ENCODE measurements around the gene ANP32A.
A peak's percentile ranks its signal among the peaks of the same experiment; 100 is the strongest.
"Not testable (repeated sequence)": the region's sequence is repeated elsewhere in the genome, so short reads cannot be mapped to it uniquely, and the experiment has no call there.

The ANP32A gene

DNA sequence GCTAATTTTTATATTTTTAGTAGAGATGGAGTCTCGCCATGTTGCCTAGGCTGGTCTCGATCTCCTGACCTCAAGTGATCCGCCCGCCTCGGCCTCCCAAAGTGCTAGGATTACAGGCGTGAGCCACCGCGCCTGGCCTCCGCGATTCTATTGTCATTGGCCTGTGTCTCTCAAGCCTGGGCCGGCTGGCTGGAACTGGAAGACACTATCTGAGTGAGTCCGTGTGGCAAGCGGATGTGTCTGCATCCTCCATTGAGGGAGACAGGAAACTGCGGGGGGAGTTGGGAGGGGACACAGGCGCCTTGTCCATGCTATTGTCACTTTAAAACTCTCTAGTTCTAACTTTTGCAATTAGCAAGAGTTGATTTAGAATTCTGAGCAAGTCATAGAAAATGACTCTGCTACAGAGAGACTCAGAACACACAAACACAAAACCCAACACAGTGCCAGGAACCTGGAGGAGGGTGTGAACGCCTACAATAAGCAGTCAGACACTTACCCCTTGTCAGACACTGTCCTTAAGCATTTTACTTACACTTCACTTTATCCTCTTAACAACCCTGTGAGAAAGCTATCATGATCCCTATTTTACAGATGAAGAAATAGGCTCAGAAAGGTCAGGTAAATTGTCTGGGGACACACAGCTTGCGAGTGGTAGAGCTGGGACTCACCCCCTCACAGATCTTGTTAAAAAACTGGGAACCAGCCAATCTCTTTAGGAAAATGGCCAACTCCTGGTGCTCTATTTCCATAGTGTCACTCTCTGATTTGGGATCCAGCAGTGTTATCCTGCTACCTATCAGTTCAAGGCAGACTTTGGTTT, 38.7 kb downstream of the ANP32A start:
- DNase-seq: peak in 2 of 5 donors; percentile 7 to 40

DNA sequence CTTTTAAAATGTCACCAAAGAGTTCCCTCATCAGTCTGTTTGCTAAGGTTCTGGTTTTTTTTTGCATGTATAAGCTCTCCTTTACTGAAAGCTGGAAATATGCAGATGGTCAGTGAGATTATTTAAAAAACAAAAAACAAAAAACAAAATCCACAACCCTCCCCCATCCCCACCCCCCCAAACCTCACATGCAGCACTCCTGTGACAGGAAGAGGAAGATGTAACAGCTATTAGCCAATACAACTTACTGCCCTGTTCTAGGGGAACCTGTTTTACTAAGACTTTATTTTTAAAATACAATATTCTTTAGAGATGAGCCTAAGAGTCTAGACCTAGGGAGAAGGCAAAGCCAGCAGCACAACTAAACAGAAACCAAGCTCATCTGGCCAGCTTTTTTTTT, 39.5 kb downstream of the ANP32A start:
- no peak for DNase-seq

GRCh38 chr15:68778876-68779275, 41.8 kb downstream of the ANP32A start:
- DNase-seq: no peak

DNA sequence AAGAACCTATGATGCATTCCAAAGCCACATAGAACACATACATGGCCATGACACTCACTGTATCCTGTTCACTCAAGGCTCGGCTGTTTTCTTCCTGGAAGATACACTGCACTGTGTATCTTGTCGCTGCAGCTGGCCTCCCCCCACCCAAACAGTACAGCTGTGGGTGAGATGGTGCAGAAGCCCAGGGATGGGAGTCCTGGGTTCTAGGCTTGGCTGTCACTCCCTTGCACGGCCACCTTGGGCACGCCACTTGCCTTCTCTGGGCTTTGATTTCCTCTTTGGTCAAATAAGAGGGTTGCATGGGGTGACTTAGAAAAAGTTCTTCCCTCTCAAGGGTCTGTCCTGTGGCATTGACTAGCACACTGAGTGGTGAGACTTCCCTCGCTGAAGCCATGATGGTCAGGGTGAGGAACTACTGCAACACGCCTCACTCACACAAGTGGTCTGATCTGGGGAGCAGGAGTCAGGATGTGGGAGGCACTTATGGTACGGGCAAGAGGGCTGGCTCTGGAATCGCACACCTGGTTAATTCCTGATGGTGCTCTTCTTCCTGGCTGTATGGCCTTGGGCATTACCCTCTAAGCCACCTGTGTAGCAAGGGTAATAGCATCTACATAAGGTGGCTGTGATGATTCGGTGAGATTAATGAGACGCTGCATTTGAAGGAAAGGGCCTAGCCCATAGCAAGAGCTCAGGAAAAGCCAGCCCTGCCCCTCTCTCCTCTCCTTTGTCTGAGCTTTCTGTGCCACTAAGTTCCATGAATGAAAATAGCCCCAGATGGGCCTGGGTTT, 44.0 kb downstream of the ANP32A start:
- DNase-seq: no peak

DNA sequence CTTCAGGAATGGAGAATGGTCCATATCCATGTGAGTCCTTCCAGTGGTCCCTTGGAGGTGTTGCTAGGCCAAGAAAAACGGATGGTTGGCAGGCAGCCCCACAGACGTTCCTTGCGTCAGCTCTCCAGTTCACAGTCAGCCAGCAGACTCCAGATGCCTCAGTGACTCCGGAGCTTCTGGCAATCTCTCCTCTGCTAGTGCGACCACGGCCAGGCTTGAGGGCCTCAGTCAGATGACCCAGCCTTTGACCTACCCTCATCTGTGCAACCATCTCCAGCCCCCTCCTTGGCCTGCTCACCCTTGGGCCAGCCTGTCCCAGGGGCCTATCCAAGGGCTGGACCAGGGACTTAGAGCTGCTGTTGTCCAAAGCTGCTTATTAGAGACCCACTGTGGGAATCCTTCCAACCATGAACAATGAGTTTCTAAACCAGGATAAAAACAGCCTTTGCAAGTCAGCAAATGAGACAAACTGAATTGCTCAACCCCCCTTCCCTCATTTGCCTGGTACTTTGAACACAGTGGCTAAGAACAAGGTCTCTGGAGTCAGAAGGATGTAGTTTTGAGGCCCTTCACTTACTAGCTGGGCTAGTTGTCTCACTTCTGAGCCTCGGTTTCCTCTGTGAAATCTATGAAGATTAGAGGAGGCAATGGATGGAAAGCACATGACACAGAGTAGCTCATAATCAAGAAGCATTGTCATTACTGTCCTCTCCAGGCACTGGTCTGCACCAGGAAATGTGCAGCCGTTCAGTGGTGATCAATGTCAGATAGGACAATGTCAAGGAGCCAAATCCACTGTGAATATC, 44.8 kb downstream of the ANP32A start:
- DNase-seq: no peak

GRCh38 chr15:68775236-68775577, 45.5 kb downstream of the ANP32A start:
- no peak for DNase-seq

- DNase-seq: no peak
These were observed 46.0 kb downstream of the ANP32A start for GRCh38 chr15:68774521-68775235.

- DNase-seq: no peak
These were observed 46.6 kb downstream of the ANP32A start for GRCh38 chr15:68774120-68774519.

GRCh38 chr15:68773036-68773435, 47.7 kb downstream of the ANP32A start:
- no peak for DNase-seq

GRCh38 chr15:68770216-68770615, 50.5 kb downstream of the ANP32A start:
- DNase-seq: no peak

DNA sequence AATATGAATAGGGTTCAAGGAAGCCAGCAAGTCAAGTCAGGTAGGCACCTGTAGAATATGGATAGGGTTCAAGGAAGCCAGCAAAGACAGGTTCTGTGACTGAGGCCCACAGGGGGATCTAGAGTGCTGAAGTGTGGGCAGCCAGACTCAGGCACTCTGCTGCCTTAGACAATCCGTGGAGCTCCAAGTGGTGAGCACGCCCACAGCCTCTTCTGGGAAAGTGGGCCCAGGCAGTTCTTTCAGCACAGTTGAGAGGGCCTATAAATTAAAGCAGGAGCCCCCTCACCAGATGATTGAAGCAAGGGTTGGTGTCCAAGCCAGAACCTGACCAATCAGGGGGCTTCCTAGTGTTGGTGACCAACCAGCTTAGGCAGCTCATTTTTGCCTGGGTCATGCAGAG, 51.0 kb downstream of the ANP32A start:
- no peak for DNase-seq

DNA sequence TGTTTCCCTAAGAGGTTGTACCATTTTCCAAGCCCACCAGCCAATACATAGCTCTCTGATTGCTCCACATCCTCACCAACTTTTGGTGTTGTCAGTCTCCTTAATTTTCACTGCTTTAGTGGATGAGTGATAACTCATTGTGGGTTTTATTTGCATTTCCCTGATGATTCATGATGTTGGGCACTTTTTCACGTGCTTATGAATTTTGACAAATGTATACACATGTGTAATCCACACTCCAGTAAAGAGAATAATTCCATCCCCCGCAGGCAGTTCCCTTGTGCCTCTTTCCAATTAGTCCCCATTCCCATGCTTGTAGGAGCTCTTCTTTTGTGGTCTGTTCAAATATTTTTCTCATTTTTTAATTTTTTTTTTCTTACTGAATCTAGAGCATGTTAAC, 52.4 kb downstream of the ANP32A start:
- no peak for DNase-seq

GRCh38 chr15:68767833-68768232, 52.9 kb downstream of the ANP32A start:
- no peak for DNase-seq

- no peak for DNase-seq
These were observed 54.9 kb downstream of the ANP32A start for GRCh38 chr15:68765602-68766368.

GRCh38 chr15:68764090-68764489, 56.6 kb downstream of the ANP32A start:
- DNase-seq: no peak

- no peak for DNase-seq
These were observed 57.6 kb downstream of the ANP32A start for GRCh38 chr15:68763063-68763462.

GRCh38 chr15:68759982-68760579, 60.6 kb downstream of the ANP32A start:
- not testable (repeated sequence) for DNase-seq

DNA sequence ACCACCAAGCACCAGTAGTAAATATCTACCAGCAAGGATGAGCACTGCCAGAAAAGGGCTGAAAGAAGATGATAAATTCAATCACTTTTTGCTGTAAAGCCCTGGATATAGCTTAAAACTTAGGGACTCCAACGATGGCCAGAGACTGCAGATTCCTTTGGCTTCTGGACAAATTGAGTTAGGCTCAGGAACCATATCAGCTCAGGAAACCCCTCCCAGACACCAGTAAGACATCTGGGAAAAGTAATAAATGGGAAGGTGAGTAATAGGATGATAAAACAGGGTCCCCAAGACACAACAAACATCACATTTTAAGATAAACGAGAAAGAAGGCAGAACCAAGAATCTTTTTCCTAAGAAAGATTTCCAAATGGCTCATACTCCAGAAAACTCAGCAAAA, 65.0 kb downstream of the ANP32A start:
- DNase-seq: no peak

DNA sequence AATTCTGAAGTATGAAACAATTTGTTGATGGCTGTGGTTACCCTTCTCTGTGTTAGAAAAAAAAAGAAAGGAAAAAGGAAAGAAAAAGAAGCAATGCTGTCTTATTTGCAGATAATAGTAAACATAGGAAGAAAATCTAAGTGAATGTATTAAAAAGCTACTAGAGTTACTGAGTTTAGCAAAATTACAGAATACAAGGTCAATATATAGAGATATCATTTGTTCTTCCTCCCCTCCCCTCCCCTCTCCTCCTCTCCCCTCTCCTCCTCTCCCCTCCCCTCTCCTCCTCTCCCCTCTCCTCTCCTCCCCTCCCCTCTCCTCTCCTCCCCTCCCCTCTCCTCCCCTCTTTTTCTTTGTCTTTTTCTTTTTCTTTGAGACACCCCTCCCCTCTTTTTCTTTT, 69.1 kb downstream of the ANP32A start:
- DNase-seq: no peak

GRCh38 chr15:68749793-68750192, 70.9 kb downstream of the ANP32A start:
- no peak for DNase-seq

- DNase-seq: no peak
These were observed 71.3 kb downstream of the ANP32A start for GRCh38 chr15:68749365-68749764.
